Fibroblast of lung (primary cell): Measurements from ENCODE around the gene SH3RF1. TPM values are rescaled to one million over a fixed set of nuclear protein-coding genes. Genes with fewer than 3 reads are reported as not detected.

Source experiments
- DNase-seq, 2 donors: peaks; one replicate each; pipeline versions ENCODE4 v3.0.0 to v3.0.0-alpha.2; 2010; ENCODE audit warnings: low read depth in 2 of 2
- H2AFZ ChIP-seq: 2 replicates; pipeline ENCODE4 v1.5.1; 2012; ENCODE audit warnings: low read length, control low read depth, inconsistent platforms
- H3K27ac ChIP-seq: 2 replicates; pipeline ENCODE4 v1.5.1; 2011; ENCODE audit warnings: low read length, control low read depth; ENCODE audit not compliant: insufficient read depth
- H3K27me3 ChIP-seq: 2 replicates; pipeline ENCODE4 v1.5.1; 2011; ENCODE audit warnings: mild to moderate bottlenecking, low read length; ENCODE audit not compliant: control insufficient read depth, insufficient read depth
- H3K36me3 ChIP-seq: 2 replicates; pipeline ENCODE4 v1.5.1; 2011; ENCODE audit warnings: low read length; ENCODE audit not compliant: control insufficient read depth, insufficient read depth
- H3K4me1 ChIP-seq: 2 replicates; pipeline ENCODE4 v1.5.1; 2011; ENCODE audit warnings: low read length; ENCODE audit not compliant: control insufficient read depth, insufficient read depth; ENCODE audit errors: extremely low read depth
- H3K4me2 ChIP-seq: 2 replicates; pipeline ENCODE4 v1.5.1; 2011; ENCODE audit warnings: low read length, control low read depth; ENCODE audit not compliant: insufficient read depth; ENCODE audit errors: extremely low read depth
- H3K4me3 ChIP-seq, 4 experiments: fragments of 200-600 bp in 1 of 4; sonication (generic) in 1 of 4; replicated peaks in 1 of 4; 2 replicates each; pipeline ENCODE4 v1.5.1; 2011 to 2016; ENCODE audit warnings: low read length in 4 of 4, low read depth in 3 of 4, mild to moderate bottlenecking in 3 of 4, control low read depth in 2 of 4, inconsistent platforms in 1 of 4, mixed read lengths in 1 of 4; ENCODE audit not compliant: insufficient read depth in 1 of 4; ENCODE audit errors: control extremely low read depth in 1 of 4
- H3K79me2 ChIP-seq: 2 replicates; pipeline ENCODE4 v1.5.1; 2012; ENCODE audit warnings: mild to moderate bottlenecking, low read length, inconsistent platforms; ENCODE audit not compliant: control insufficient read depth, insufficient read depth
- H3K9ac ChIP-seq: 2 replicates; pipeline ENCODE4 v1.5.1; 2011; ENCODE audit warnings: mild to moderate bottlenecking, low read length, control low read depth; ENCODE audit not compliant: insufficient read depth
- H3K9me3 ChIP-seq: 2 replicates; pipeline ENCODE4 v1.5.1; 2012; ENCODE audit warnings: low read depth, low read length; ENCODE audit not compliant: control insufficient read depth, insufficient read depth
- H4K20me1 ChIP-seq: 2 replicates; pipeline ENCODE4 v1.5.1; 2011; ENCODE audit warnings: low read length; ENCODE audit not compliant: control insufficient read depth, insufficient read depth; ENCODE audit errors: extremely low read depth
- CTCF ChIP-seq, 2 donors: IDR thresholded peaks in 1 of 2; conservative IDR thresholded peaks in 1 of 2; 1 replicate in 1 of 2; 2 replicates in 1 of 2; pipeline ENCODE4 v1.5.1; 2011 to 2012; ENCODE audit warnings: low read length in 2 of 2, control low read depth in 1 of 2, inconsistent platforms in 1 of 2, low read depth in 1 of 2, mild to moderate bottlenecking in 1 of 2
- EZH2 ChIP-seq: IDR thresholded peaks from 2 replicates; pipeline ENCODE4 v1.5.1; 2012; ENCODE audit warnings: low read length, control low read depth, mild to moderate bottlenecking; ENCODE audit errors: missing control alignments
- polyA plus RNA-seq, 2 donors: library from polyadenylated mRNA; depleted of rRNA in 1 of 2; stranded (reverse) in 1 of 2; unstranded in 1 of 2; fragments of >200 nt; gene quantifications; 2 replicates each; pipeline ENCODE4 v1.2.1, GENCODE V29; 2011 to 2012; ENCODE audit warnings: missing spikeins in 1 of 2
- total RNA-seq: library from RNA; depleted of rRNA; stranded (reverse); fragments of >200 nt; gene quantifications from 2 replicates; pipeline ENCODE4 v1.2.1, GENCODE V29; 2014

The SH3RF1 gene
- total and polyA plus RNA-seq, 2 donors (not counting 1 experiment from before 2014, with no cell fraction given), result 13.0 to 18.8 TPM

DNA sequence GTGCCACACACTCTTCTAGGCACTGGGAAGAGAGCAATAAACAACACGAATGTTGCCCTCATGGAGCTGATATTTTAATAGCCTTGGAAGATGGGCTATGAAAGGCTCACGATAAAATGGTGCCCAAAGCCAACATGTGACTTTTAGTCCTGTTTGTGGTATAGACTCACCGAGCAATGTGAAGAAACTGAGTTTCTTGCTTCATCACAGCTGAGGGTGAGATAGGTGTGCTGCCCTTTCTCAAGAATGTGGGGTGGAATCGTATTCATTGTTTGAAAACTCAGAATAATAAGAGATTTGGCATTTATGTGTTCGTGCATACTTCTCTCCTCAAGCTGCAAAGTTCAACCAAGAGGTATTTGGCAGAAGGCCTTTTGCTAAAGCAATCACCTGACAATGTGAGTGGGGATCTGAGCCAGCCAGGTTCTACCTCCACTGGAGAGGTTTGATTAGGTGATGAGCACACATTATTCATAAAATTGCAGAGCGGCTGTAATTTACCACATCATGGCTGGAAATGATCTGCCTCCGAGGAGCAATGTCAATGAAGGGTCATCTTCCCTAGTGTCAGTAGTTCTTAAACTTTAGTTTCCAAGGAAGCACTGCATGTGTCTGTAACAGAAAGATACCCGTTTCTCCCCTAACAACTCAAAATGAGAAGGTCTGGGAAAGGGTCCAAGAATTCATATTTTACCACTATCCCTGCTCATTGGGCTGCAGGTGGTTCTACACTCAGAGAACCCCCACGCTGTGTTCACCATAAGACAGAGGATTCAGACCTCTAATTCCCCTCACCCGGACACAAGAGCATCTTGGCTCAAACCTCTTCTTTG, 218.8 kb downstream of the SH3RF1 start:
- H3K9ac ChIP-seq, result no peak overlapping the region
- H3K4me3 ChIP-seq, result no peak overlapping the region
- no peak for TF ChIP-seq CTCF (conservative IDR thresholded peaks at IDR 0.05 in 1 of 2, IDR thresholded peaks at IDR 0.05 in 1 of 2; ENCODE audit: low read depth in 1 of 2, low read length in 2 of 2)
- TF ChIP-seq EZH2, result no peak
- no peaks in the 10 kb centered on the region for H3K4me1 ChIP-seq
- H3K9me3 ChIP-seq, result no peaks in the 10 kb centered on the region
- peak in 1 of 2 donors; percentile 71 for DNase-seq
- no peaks in the 10 kb centered on the region for H3K27me3 ChIP-seq
- H2AFZ ChIP-seq, result no peak overlapping the region
- no peaks in the 10 kb centered on the region for H3K36me3 ChIP-seq
- H4K20me1 ChIP-seq, result no peaks in the 10 kb centered on the region
- H3K79me2 ChIP-seq, result no peaks in the 10 kb centered on the region
- no peak overlapping the region for H3K4me2 ChIP-seq
- no peak overlapping the region for H3K27ac ChIP-seq

DNA sequence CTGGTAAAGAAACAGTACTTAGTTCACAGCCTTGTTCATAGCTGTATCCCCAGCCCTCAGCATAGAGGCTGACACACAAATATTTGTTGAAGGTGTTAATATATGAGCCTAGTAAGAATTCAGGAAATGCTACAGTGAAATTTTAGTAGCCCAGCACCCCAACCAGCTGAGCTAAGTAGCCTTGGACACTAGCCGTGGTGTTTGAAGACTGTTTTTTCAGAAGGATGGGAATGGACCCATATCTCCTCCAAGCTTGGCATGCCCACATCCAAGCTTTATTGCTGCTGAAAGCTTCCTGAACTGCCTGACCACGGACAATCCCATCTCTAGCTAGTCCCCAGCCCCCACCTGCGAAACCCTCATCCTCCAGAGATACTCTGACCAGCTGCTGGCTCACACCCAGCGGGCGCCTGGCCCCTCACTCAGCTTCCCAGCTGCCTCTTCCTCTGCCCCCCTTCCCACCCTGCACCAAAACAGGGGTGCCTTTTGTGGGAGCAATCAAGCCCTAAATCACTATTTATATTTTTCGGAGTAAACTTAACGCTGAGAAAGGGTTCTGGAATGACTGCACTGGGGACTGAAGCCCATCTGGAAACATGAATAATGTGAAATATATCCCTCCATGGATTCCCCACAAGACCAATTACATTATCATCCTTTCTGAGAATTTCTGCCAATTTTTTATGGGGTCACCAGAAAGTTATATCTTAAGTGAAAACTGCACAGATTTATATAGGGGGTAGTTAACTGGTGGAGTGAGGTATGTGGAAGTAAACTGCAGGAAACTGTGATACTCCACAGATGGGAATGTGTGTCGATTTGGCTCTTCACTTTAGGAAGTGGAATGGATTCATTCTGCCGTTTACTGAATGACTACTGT, 219.6 kb downstream of the SH3RF1 start:
- H3K4me2 ChIP-seq, result no peak overlapping the region
- no peak for DNase-seq
- H3K9me3 ChIP-seq, result no peaks in the 10 kb centered on the region
- no peak for TF ChIP-seq EZH2
- TF ChIP-seq CTCF (conservative IDR thresholded peaks at IDR 0.05 in 1 of 2, IDR thresholded peaks at IDR 0.05 in 1 of 2; ENCODE audit: low read depth in 1 of 2, low read length in 2 of 2), result no peak
- H2AFZ ChIP-seq, result no peak overlapping the region
- H3K9ac ChIP-seq, result no peak overlapping the region
- no peaks in the 10 kb centered on the region for H3K36me3 ChIP-seq
- H3K4me3 ChIP-seq, result no peak overlapping the region
- no peaks in the 10 kb centered on the region for H3K4me1 ChIP-seq
- no peaks in the 10 kb centered on the region for H3K27me3 ChIP-seq
- H3K79me2 ChIP-seq, result no peaks in the 10 kb centered on the region
- no peak overlapping the region for H3K27ac ChIP-seq
- no peaks in the 10 kb centered on the region for H4K20me1 ChIP-seq

GRCh38 chr4:169050284-169050683, 220.5 kb downstream of the SH3RF1 start:
- H2AFZ ChIP-seq, result no peak overlapping the region
- no peak overlapping the region for H3K4me3 ChIP-seq
- H3K4me1 ChIP-seq, result no peaks in the 10 kb centered on the region
- no peaks in the 10 kb centered on the region for H3K79me2 ChIP-seq
- no peak overlapping the region for H3K27ac ChIP-seq
- TF ChIP-seq EZH2, result no peak
- TF ChIP-seq CTCF (conservative IDR thresholded peaks at IDR 0.05 in 1 of 2, IDR thresholded peaks at IDR 0.05 in 1 of 2; ENCODE audit: low read depth in 1 of 2, low read length in 2 of 2), result no peak
- H3K27me3 ChIP-seq, result no peaks in the 10 kb centered on the region
- H3K9ac ChIP-seq, result no peak overlapping the region
- no peaks in the 10 kb centered on the region for H3K9me3 ChIP-seq
- DNase-seq, result no peak
- H3K36me3 ChIP-seq, result no peaks in the 10 kb centered on the region
- no peak overlapping the region for H3K4me2 ChIP-seq
- no peaks in the 10 kb centered on the region for H4K20me1 ChIP-seq
